Pancreas (tissue), 10 donors: ENCODE data around the gene EBF4. TPM values are rescaled to one million over a fixed set of nuclear protein-coding genes. Genes with fewer than 3 reads are reported as not detected.
A peak's percentile ranks its signal among the peaks of the same experiment; 100 is the strongest.

Experiments used
- ATAC-seq, 4 donors: fragments of 200-7000 bp; cut with Tn5 transposase; one replicate each; pipeline versions ENCODE4 v1.8.0 to v1.9.1; 2020; ENCODE audit warnings: mild to moderate bottlenecking in 4 of 4, moderate library complexity in 4 of 4
- DNase-seq, 6 donors: peaks; one replicate each; pipeline ENCODE4 v3.0.0-alpha.2; 2020
- FAIRE-seq: peaks from 2 replicates; lab custom pipeline; 2012; peaks lifted over from hg19 to GRCh38; lab: Jason Lieb, UNC
- H3K27ac ChIP-seq, 4 donors: fragments of 200-600 bp; sonication (generic); 1 replicate in 3 of 4; 2 replicates in 1 of 4; pipeline versions ENCODE4 v1.5.0 to v1.8.0; 2020
- H3K27me3 ChIP-seq, 4 donors: fragments of 200-600 bp; one replicate each; pipeline ENCODE4 v1.8.0; 2021
- H3K36me3 ChIP-seq, 3 donors: fragments of 200-600 bp; sonication (generic) in 1 of 3; one replicate each; pipeline versions ENCODE4 v1.5.0 to v1.8.0; 2020 to 2021
- H3K4me1 ChIP-seq, 3 donors: fragments of 200-600 bp; one replicate each; pipeline ENCODE4 v1.8.0; 2021
- H3K4me3 ChIP-seq, 4 donors: fragments of 200-600 bp; sonication (generic) in 2 of 4; one replicate each; pipeline versions ENCODE4 v1.5.0 to v1.8.0; 2020 to 2021
- H3K9me3 ChIP-seq, 4 donors: fragments of 200-600 bp; one replicate each; pipeline ENCODE4 v1.8.0; 2021
- WGBS, 2 donors: extraction: QIAGEN DNeasy Blood & Tissue Kit; methylation state at CpG; one replicate each; pipeline ENCODE4 v1.1.7; 2013; 5-methylcytosine and 5-hydroxymethylcytosine counted together
- intact Hi-C, 3 donors: fragments of 100-400 bp; cut with DNase I; formaldehyde crosslinking; loops; one replicate each; pipeline versions ENCODE4 v1.11.1 to v1.14.2; 2022
- polyA plus RNA-seq, 2 donors: library from polyadenylated mRNA; stranded (reverse); fragments of 200-250 nt; gene quantifications; one replicate each; pipeline ENCODE4 v1.2.3, GENCODE V29; 2013
- total RNA-seq, 6 donors: library from RNA; stranded (reverse); fragmentation: NEBNext Ultra II Directional in 4 of 6; extraction: Animal tissue kit (Norgen Biotek cat#: 25700) in 4 of 6; gene quantifications; one replicate each; pipeline versions ENCODE4 v1.2.1 to v1.2.4, GENCODE V29; 2021 to 2023
- TF ChIP-seq, protein P1 (sequence below), 4 donors: fragments of 200-600 bp; sonication (generic) in 3 of 4; IDR thresholded peaks; one replicate each; pipeline versions ENCODE4 v1.5.0 to v1.8.0; 2021; ENCODE audit warnings: antibody characterized with exemption in 4 of 4
- donor health status: healthy with polysubstance abuse.
- donor health status: DM: no; HTN: no; CAD: no; lungs with moderate emphysema.
- donor health status: DM: no; HTN: no; CAD: no.
- donor health status: control.
- donor health status: control.
- donor health status: Bipolar disorder and iron deficiency.
- donor health status: DM: yes; HTN: yes; CAD: no.
- donor health status: DM: no; HTN: no; CAD: no.
- donor health status: DM: no; HTN: no; CAD: no.
- donor health status: DM: yes; HTN: yes; CAD: no.

Gene EBF4
- total and polyA plus RNA-seq, 8 donors, result 6.8 to 25.3 (median 9.6) TPM

DNA sequence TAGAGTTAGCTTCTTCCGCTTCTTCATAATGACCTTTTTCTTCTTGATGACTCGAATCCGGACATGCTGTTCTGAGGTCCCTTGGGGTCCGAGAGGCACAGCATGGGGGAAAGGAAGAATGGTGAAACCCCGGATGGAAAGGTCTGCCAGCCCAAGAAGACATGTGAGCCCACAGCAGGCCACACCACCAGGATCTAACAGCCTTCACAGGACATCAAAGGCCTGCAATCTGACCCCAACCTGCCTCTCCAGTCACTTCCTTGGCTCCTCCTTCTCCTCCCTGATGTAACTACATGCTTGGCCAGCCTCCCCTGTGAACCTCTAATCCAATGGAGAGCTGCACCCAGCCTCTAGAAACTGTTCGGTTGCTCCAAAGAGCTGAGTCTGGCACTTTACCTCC lies 106.2 kb downstream of the EBF4 start:
- peaks cover 0 to 7% (median 0%) of the 10 kb centered on the region in 3 donors for H3K4me1 ChIP-seq
- no peak overlapping the region for H3K27ac ChIP-seq
- H3K9me3 ChIP-seq, result no peaks in the 10 kb centered on the region
- 68 to 74% methylated on average over 6 of the region's 6 CpGs for WGBS, 2 donors
- no peak overlapping the region for H3K4me3 ChIP-seq
- intact Hi-C loops, result no loop called here
- no peaks in the 10 kb centered on the region for H3K36me3 ChIP-seq
- H3K27me3 ChIP-seq, result peaks cover 0 to 8% (median 2%) of the 10 kb centered on the region in 4 donors
- FAIRE-seq (no peak), DNase-seq (no peak), ATAC-seq (no peak)
- TF ChIP-seq, protein P1, sequence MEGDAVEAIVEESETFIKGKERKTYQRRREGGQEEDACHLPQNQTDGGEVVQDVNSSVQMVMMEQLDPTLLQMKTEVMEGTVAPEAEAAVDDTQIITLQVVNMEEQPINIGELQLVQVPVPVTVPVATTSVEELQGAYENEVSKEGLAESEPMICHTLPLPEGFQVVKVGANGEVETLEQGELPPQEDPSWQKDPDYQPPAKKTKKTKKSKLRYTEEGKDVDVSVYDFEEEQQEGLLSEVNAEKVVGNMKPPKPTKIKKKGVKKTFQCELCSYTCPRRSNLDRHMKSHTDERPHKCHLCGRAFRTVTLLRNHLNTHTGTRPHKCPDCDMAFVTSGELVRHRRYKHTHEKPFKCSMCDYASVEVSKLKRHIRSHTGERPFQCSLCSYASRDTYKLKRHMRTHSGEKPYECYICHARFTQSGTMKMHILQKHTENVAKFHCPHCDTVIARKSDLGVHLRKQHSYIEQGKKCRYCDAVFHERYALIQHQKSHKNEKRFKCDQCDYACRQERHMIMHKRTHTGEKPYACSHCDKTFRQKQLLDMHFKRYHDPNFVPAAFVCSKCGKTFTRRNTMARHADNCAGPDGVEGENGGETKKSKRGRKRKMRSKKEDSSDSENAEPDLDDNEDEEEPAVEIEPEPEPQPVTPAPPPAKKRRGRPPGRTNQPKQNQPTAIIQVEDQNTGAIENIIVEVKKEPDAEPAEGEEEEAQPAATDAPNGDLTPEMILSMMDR (IDR thresholded peaks at IDR 0.05), result no peak

DNA sequence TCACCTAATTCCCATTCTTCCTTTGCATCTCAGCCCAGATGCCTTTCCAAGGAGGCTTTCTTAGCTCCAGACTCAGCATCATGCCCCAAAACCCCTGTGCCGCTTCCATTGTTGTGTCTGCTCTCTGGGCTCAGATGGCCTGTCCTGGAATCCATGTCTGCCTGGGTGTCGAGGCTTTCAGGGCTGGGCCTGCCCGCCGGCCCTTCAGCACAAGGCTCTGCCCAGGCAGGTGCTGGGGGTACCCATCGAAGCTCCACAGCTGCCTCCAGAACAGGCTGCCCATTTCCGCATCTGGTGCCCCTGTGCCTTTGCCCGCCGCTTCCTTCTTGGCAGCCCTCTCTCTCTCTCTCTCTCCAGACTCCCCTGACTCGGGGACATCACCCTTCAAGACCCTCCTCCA lies 106.7 kb downstream of the EBF4 start:
- TF ChIP-seq, protein P1 (IDR thresholded peaks at IDR 0.05), result no peak
- H3K4me3 ChIP-seq, result no peak overlapping the region
- DNase-seq (no peak), FAIRE-seq (no peak), ATAC-seq (no peak)
- H3K4me1 ChIP-seq, result peaks cover 0 to 7% (median 0%) of the 10 kb centered on the region in 3 donors
- no peaks in the 10 kb centered on the region for H3K9me3 ChIP-seq
- H3K36me3 ChIP-seq, result no peaks in the 10 kb centered on the region
- H3K27me3 ChIP-seq, result peaks cover 0 to 8% (median 3%) of the 10 kb centered on the region in 4 donors
- intact Hi-C loops, result no loop called here
- H3K27ac ChIP-seq, result no peak overlapping the region
- 58 to 69% methylated on average over 9 of the region's 9 CpGs for WGBS, 2 donors

DNA sequence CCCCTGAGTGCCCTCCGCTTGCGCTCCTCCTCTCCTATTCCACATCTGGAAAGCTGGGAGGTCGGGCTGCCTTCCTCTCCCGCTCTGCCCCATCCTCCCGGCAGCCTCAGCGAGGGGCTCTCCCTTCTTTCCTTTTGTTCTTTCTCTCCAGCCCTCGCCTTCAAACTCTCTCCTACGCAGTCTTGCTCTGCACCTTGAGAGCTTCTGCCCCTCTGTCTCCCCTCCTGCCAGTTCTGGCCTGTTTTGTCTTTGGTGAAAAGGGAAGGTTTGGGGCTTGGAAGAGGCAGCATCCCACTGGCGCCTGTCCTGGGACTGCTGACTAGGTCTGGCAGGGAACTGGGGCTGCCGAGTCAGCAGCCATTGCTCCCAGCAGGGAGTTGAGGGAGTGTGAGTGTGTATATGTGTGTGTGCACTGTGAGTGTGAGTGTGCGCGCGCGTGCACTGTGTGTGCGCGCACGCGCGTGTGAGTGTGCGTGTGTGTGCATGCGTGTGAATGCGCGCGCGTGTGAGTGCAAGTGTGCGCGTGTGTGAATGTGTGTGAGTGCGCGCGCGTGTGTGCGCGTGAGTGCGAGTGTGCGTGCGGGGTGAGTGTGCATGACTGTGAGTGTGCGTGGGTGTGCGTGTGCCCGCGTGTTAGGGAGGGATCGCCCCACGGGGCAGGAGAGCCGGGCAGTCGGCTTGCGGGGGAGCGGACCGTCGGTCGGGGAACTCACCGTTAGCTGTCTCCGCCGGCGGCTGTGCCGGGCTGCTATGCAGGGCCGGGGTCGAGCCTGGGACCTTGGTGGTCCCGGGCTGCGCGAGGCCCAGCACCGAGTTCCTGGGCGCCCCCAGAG lies 107.3 kb downstream of the EBF4 start:
- Histone ChIP-seq H3K36me3 (no peaks in the 10 kb centered on the region), H3K4me1 (peaks cover 0 to 7% (median 0%) of the 10 kb centered on the region in 3 donors), H3K27me3 (peaks cover 0 to 10% (median 4%) of the 10 kb centered on the region in 4 donors), H3K4me3 (peak overlapping the region in 1 of 4 donors; percentile 33), H3K27ac (no peak overlapping the region), H3K9me3 (no peaks in the 10 kb centered on the region)
- intact Hi-C loops, result no loop called here
- peak in 2 of 4 donors; percentile 46 to 50 for ATAC-seq
- WGBS, 2 donors, result 3 to 5% methylated on average over 49 to 61 of the region's 61 CpGs
- no peak for FAIRE-seq
- DNase-seq, result peak in 1 of 6 donors; percentile 50
- TF ChIP-seq, protein P1 (IDR thresholded peaks at IDR 0.05), result no peak

DNA sequence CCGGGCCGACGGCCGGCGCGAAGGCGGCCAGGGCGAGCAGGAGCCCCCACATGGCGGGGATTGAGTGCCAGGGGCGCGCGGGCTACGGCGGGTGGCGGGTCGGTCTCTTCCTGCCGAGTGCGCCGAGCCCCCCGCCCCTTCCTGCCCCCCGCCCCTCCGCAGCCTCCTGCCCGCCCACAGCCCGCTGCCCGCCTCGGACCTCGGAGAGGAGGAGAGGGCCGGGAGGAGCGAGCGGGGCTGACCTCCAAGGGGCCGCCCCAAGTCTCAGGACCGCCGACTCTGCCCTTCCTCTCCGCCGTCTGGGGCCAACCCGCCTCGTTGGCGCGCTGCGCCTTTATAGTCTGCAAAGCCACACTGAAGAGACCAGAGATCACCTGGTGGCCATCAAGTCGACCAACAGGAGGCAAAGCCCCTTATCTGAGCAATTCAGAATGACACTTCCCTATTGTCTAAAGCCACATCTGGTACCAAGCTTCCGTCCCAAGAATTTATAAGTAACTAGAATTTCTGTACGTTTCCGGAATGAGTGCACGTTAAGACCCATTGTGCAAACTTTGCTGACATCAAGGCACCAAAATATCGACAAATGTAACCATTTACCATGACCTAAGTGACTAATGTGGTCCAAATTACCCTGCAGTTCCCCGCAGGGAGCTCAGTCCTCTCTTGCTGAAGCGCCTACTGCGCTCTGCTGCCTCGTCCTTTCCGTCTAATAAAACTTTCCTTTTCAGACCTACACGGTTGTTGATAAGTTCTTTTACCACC lies 108.1 kb downstream of the EBF4 start, which contains the start of gene CPXM1:
TSS of gene CPXM1 (minus strand) at position 107 of the 765 bp plus-strand sequence. CDS start at position 52, 55 bp downstream.
- TF ChIP-seq, protein P1 (IDR thresholded peaks at IDR 0.05), result no peak
- Histone ChIP-seq H3K4me3 (peak within 1 kb of the TSS in 1 of 4 donors; percentile 33), H3K9me3 (no peaks in the 10 kb centered on the region), H3K27ac (no peak within 1 kb of the TSS), H3K27me3 (peaks cover 0 to 13% (median 5%) of the 10 kb centered on the region in 4 donors), H3K36me3 (no peaks in the 10 kb centered on the region), H3K4me1 (peaks cover 0 to 7% (median 0%) of the 10 kb centered on the region in 3 donors)
- peak in 1 of 6 donors; percentile 40 for DNase-seq
- intact Hi-C loops, result no loop called here
- 4% methylated on average over 25 to 52 of the region's 52 CpGs for WGBS, 2 donors
- no peak for FAIRE-seq
- ATAC-seq, result peak in 3 of 4 donors; percentile 14 to 40 (median 37)
